HG02588 (cell line): ENCODE data around the gene SRD5A2.
"Not testable (repeated sequence)": the region's sequence is repeated elsewhere in the genome, so short reads cannot be mapped to it uniquely, and the experiment has no call there.

ENCODE experiments used
- ATAC-seq: cut with Tn5 transposase; IDR thresholded peaks from one replicate; pipeline ENCODE4 v1.9.1; 2021; ENCODE audit warnings: mild to moderate bottlenecking, moderate library complexity; ENCODE audit not compliant: unreplicated experiment

SRD5A2 gene

DNA sequence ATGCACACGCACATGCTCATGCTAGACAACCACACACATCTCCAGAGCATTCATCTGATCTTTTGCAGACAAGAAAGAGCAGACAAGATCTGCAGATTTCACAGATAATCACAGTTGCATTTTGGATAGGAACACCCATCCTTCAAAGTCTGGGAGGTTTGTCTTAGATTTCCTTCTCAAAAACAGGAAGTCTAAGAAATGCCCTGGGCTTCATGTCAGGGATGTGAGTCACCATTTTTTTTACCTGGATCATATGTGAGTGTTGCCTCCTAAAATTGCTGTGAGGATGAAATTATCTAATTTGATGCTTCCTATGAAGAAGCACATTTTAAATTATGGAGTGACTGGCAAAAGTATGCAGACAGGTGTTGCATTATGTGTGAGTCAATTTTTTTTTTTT, 46.1 kb downstream of the SRD5A2 start:
- no peak for ATAC-seq

DNA sequence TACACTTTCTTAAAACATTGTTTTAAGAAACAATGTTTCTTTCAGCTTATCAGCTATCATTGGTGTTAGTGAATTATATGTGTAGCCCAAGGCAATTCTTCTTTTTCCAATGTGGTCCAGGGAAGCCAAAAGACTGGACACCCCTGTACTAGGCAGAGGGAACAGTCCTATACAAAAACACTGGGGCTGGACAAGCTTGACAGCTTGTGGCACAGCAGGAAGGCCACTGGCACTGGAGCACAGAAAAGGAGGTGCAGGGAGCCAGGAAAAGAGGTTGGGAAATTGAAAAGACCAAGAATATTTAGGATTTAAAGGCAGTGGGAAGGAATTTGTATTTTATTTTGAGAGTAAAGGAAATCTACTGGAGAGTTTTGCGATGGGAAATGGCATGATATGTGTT, 47.7 kb downstream of the SRD5A2 start:
- no peak for ATAC-seq

DNA sequence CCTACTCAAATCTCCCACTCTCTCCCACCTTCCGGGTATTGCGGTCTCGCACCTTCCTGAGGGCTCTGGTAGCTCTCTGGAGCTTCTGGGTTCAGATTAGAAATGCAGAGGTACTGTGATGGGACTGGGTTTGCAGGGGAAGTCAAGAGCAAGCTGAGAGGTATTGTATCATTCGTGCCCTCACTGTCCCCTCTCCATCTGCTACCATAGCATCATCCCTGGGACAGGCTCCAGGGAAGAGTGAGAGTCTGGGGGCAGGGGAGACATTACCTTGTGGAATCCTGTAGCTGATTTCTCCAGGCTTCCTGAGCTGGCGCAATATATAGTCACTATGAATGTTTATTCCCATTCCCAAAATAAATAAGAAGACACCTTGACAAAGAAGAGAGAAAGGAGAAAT, 49.6 kb downstream of the SRD5A2 start:
- ATAC-seq: no peak

DNA sequence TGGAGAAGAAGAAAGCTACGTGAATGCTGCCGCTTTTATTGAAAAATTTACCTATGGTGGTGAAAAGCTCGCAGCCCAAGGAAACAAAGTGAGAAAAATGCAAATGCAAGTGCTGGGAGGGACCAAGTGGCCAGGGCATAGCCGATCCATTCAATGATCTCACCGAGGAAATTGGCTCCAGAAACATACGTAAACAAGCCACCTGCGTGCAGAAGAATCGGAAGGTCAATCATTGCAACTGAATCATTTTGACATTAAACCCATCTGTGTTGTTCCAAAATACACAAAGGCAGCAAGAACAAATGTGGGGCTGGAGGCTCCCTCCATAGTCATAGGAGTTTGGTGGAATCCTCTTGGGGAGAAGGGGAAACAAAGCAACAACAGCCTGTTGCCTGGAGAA, 51.5 kb downstream of the SRD5A2 start:
- no peak for ATAC-seq

DNA sequence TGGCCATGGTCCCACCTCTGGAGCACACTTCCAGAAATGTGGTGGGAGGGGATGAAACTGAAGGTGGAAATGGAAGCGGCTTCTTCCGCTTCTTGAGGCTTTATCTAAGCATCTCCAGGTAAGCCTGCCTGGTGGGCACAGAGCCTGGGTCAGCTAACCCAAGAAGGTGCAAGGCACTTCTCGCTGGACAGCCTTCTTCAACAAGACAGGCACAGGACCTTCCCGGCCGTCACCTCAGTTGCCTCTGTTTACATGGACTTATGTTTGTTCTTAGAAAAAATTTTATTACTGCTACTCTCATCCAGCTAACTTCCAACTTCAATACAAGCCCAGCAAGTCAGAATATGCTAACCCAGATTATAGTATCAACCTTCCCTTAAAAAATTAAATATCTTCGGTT, 51.9 kb downstream of the SRD5A2 start:
- ATAC-seq: no peak

DNA sequence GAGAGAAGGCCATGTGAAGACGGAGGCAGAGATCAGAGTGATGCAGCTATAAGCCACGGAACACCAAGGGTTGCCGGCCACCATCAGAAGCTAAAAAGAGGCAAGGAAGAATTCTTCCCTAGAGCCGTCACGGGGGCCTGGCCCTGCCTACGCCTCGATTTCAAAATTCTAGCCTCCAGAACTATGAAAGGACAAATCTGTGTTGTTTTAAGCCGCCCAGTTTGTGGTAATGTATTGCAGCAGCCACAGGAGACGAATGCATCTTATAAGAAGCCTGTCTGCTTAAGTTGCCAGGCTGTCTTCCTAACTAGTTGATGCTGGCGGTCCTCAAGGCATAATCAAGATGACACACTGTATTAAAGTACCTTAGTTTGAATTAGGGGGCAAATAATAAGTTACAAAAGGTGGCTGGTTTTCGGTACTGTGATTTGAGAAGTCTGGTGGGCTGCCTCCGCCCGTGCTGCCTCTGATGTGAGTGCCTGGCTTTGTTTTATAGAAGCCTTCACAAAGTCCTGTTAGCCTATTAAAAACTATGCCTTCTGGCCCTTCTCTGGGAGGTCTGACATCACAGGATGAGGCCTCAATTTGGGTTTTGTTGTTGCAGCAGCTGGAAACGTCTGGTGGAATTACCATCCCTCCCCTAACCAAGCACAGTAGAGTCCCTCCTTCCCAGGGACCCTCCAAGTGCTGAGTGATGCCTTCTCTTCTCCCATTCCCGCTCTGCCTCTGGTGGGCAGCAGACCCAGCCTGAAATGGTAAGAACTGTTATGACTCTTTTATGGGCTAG, 53.6 kb downstream of the SRD5A2 start:
- no peak for ATAC-seq

DNA sequence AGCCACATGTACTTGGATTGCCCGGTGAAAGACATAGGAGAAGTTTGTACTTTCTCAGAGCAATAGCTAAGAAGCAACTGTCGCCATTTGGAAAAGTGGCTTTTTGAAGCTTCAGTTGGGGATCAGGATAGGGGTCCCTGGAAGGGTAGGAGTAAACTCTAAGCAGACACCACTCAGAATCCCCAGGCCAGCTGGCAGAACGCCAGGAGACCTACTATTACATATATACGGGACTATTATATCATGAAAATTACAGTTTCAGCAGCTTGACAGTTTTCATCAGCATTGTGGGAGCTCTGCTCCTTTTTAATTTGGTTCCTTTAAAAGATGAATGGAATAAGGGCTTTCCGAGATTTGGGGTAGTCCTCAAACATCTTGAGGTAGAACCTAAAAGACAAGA, 54.9 kb downstream of the SRD5A2 start:
- no peak for ATAC-seq

DNA sequence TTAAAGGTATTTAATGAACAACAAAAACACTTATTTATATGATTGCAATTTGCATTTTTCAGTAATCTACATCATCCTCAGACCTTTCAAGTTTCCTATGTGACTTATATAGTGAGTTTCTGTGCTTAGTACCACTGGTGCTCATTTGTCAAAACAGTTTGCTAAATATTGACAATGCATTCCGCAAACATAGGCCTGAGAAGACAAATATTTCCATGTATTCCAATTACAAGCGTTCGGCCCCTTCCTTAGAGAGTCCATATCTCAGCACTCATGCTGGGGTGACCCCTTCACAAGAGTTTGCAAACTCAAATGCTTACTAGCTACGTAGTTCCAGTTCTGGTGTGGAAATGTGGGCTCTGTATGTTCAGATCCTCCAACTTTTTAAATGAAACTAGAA, 56.1 kb downstream of the SRD5A2 start:
- no peak for ATAC-seq

DNA sequence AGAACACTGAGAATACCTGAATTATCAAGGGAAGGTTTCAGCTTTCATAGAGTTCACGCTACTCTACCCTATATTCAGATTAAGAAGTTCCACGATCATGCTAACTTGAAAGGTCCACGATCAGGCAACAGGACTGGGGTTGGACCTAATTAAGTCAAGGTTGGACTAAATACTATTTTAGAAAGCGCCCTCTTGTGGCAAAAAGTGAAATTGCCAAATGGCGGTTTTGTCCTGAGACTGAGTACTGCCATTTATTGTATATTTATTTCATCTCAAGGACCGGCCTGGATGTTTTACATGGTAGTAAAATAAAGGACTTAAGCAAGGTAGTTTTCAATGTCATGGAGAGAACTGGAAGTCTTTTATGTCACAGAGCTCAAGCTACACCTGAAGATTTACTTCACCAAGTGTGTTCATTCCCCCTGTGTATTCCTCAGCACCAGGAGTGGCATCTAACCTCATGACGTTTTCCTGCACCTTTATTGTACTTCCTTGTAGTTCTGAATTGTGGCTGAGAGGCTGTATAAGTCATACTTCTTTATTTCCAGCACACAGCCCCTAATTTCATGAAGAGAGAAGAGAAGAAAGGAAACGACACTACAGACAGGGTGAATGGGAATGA, 56.8 kb downstream of the SRD5A2 start:
- no peak for ATAC-seq

DNA sequence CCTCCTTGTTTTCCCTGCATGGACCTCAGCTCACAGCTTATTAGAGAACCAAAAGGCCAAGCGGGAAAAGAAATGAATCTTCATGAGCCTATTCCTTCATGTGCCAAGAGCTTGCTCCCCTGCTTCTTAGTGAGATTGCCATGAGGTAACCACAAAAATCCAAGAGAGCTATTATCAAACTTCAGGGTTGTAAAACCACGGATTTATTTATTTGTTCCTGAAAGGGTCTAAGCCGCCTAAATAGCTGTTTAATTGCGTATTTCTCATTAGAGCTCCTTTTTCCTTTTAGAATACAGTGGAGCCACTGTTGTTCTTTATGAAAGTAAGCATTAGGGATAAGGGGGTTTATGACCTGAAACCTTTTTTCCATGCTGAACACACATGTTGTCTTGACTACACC, 58.0 kb downstream of the SRD5A2 start:
- ATAC-seq: no peak

DNA sequence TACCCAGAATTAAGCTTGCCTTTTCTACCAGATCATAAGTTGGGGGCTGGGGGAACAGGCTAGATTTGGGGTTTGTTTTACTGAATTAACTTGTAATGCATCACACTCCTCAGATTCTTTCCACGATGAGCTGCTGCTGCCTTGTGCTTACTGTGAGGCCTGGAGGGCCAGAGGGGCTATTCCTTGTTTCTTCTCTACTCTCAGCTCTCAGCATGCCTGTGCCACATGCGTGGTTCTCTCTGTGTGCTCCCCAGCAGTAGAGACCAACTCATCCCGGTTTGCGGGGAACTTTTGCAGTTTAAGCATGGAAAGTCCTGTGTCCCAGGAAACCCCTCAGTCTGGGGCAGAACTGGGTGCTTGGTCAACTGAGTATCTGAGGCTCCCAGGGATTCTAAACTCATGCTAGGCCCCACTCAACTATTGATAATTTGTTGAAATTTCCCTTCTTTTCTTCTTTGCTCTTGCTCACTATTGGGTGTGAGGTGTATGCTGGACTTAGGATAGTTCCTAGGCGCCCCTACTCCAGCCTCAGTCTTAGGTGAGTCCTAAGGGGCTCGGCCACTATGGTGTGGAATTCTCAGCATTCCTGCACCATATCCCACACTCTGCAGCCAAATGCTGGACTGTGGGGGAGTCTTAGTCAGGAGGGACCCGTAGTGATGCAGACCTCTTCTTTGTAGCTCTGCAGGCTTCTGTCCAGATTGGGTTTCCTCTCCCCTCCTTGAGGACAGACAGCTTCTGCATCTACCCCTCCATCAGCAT, 63.1 kb downstream of the SRD5A2 start:
- no peak for ATAC-seq

DNA sequence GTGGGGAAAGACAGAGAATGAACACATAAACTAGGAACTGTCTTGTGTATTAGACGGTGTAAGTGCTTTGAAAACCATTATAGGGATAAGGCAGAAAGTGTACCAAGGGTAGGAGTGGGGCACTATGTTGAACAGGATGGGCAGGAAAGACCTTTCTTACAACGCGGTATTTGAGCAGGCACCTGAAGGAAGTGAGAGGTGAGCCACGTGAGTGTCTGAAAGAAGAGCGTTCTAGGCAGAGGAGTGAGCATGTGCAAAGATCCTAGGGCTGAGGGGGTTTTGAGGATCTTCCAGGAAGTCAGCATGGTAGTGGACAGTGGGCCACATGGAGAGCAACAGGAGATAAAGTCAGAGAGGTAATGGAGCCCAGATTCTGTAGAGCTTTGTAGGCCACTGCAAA, 65.2 kb downstream of the SRD5A2 start:
- ATAC-seq: no peak

DNA sequence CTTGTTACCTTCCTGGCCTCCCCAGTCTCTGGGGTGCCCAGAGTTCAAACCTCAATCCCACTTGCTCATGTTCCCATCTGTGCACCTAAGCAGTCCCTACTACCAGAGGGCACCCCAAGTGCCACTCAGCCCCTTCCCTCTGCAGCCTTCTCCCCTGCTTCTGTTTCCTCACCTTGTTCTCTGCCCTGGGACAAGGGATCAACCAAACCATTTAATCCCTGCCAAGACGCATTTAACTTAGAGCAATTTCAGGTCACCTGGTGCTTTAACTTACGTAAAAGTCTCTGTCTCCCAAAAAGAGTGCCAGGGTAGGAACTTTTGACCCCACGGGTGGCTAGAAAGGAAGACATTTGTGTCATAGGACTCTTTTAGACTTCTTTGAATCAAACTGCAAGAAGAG, 67.2 kb downstream of the SRD5A2 start:
- no peak for ATAC-seq

DNA sequence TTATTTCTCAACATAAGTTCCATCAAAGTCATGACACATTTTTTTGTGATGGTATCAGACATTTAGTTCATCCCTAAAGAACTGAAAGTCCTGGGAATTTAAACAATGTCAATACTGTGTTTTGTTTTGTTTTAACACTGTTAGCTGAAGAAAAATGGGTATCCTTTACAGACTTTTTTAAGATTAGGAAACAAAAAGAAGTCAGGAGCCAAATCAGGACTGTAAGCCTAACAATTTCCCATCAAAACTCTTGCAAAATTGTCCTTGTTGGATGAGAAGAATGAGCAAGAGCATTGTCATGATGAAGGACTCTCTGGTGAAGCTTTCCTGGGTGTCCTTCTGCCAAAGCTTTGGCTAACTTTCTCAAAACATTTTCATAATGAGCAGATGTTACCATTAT, 69.4 kb downstream of the SRD5A2 start:
- ATAC-seq: no peak

DNA sequence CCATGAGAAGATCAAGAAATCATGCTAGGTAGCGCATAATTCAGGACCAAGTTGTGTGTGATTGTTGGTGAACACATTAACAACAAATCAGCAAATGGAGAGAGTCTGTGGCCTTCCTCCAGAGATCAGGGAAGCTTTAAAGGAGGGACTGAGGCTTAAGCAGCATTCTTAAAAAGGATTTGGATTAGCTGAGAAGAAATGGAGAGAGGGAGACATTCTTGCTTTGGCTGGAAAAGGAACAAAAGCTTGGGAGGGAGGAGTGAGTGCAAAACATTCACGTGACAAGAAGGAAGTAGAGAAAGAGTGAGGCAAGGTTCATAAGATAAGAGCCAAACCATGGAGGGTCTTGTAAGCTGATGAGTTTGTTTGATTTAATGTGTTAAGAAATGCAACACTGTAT, 75.6 kb downstream of the SRD5A2 start:
- ATAC-seq: no peak

DNA sequence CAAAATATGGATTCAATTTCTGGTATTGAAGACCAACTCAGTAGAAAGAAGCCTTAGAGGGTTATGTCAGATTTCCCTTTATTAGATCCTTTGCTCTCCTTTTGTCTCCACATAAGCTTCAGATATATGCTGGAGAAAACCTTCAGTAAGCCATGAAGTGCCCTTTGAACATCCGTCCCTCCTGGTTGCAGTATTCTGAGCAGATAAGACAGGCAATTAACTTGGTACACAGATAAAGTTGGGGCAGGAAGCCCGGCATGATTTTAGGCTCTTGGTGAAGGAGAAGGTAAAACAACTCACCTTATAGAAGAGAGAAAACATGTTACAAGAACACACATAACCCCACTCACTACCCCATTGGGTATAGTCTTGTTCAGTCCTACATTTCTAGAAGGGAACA, 76.4 kb downstream of the SRD5A2 start:
- ATAC-seq: no peak

DNA sequence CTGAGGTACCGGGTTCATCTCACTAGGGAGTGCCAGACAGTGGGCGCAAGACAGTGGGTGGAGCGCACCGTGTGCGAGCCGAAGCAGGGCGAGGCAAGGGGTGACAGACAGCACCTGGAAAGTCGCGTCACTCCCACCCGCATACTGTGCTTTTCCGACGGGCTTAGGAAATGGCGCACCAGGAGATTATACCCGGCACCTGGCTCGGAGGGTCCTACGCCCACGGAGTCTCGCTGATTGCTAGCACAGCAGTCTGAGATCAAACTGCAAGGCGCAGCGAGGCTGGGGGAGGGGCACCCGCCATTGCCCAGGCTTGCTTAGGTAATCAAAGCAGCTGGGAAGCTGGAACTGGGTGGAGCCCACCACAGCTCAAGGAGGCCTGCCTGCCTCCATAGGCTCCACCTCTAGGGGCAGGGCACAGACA, 84.3 kb downstream of the SRD5A2 start:
- ATAC-seq: not testable (repeated sequence)

DNA sequence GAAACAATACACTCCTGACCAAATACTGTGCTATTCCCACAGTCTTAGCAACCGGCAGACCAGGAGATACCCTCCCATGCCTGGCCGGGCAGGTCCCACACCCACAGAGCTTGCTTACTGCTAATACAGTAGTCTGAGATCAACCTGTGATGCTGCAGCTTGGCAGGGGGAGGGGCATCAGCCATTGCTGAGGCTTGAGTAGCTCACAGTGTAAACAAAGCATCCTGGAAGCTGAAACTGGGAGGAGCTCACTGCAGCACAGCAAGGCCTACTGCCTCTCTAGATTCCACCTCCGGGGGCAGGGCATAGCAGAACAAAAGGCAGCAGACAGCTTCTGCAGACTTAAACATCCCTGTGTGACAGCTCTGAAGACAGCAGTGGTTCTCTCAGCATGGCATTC, 91.4 kb downstream of the SRD5A2 start:
- not testable (repeated sequence) for ATAC-seq

DNA sequence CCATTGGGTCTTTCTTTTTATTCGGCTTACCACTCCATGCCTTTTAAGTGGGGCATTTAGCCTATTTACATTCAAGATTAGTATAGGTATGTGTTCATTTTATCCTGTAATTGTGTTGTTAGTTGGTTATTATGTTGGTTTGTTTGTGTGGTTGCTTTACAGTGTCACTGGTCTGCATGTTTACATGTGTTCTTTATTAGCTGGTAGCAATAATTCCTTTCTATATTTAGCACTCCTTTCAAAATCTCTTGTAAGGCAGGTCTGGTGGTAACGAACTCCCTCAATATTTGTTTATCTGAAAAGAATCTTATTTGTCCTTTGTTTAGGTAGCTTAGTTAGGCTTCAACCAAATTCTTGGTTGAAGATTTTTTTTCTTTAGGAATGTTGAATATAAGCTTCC, 97.5 kb downstream of the SRD5A2 start:
- ATAC-seq: no peak

DNA sequence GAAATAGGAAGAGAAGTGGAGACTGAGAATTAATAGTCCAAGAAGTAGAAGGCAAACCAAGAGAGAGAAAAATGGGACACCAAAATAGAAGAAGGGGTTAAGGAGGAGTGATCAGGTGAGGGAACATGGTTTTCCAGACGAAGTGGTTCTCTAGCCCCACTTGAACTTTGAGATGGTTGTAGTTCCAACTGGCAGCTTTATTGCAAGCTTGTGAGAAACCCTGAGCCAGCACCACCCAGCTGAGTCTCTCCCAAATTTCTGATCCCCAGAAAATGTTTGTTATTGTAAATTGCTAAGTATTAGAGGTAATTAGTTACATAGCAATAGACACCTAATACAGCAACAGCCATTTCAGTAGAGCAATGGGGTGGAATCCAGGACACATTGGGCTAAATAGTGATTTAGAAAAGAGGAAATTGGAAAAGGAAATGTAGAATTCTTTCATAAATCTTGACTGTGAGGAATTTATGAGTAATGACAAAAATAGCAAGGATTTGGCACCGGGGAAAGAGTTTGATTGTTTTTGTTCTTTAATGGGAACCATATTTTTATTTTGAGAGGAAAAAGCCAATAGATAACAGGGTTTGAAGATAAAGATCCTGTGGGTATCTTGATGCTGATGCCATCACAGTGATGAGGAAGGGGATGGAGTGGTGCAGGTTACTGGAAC, 104.1 kb downstream of the SRD5A2 start:
- no peak for ATAC-seq

DNA sequence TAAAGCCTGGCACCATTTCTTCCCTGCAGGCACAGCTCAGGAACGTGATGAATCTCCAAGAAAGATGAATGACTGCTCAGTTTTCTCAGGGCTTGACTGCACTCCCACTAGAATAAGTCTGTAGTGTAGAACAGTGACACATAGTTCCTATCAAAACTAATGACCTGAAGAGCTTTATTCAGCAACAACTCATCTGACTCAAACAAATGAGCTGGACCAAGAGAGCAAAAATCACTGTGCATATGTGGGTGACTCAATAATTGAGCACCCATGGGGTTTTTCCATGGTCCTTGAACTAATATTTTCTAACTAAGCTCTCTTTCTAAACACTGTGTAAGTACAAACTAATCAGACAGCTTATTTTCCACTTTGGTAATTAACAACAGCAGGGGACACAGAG, 105.0 kb downstream of the SRD5A2 start:
- no peak for ATAC-seq

DNA sequence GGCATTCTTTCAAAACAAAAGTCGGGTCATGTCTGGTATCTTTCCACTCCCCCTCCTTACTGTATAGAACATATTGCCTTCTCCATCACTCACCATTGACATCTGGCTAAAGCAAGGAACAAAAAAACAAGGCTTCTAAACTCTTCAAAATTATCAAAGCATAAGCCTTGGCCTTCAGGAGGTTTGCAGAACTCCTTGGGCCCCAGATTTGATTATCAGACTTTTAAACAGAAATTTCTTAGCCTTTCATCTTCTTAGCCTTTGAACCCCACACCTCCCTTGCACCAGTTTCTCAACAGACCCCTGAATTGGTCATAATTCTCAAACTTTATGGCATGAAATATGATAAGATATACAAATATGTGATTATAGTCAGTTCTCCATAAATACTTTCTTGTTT, 106.4 kb downstream of the SRD5A2 start:
- no peak for ATAC-seq
